CD14-positive monocyte (primary cell): ENCODE data around the gene ASS1. TPM values are rescaled to one million over a fixed set of nuclear protein-coding genes. Genes with fewer than 3 reads are reported as not detected.
A peak's percentile ranks its signal among the peaks of the same experiment; 100 is the strongest.

Source experiments
- DNase-seq, 3 donors: peaks; one replicate each; pipeline ENCODE4 v3.0.0-alpha.2; 2011 to 2022
- H2AFZ ChIP-seq: 2 replicates; pipeline ENCODE4 v1.6.0; 2012; ENCODE audit warnings: mild to moderate bottlenecking, low read depth, low read length, inconsistent platforms; ENCODE audit not compliant: insufficient read depth, poor library complexity, severe bottlenecking
- H3K27ac ChIP-seq, 2 donors: 1 replicate in 1 of 2; 2 replicates in 1 of 2; pipeline ENCODE4 v1.5.1; 2012 to 2013; ENCODE audit warnings: low read length in 2 of 2, control low read depth in 1 of 2, inconsistent platforms in 1 of 2, low read depth in 1 of 2, mild to moderate bottlenecking in 1 of 2
- H3K27me3 ChIP-seq, 2 donors: one replicate each; pipeline versions ENCODE4 v1.6.0 to v1.6.1; 2011 to 2013; ENCODE audit warnings: low read length in 2 of 2; ENCODE audit not compliant: control insufficient read depth in 2 of 2, insufficient read depth in 2 of 2
- H3K36me3 ChIP-seq, 2 donors: replicated peaks in 1 of 2; 1 replicate in 1 of 2; 2 replicates in 1 of 2; pipeline versions ENCODE4 v1.5.1 to v1.6.1; 2012 to 2013; ENCODE audit warnings: low read length in 2 of 2, control low read depth in 1 of 2, inconsistent platforms in 1 of 2, mild to moderate bottlenecking in 1 of 2; ENCODE audit not compliant: insufficient read depth in 2 of 2, control insufficient read depth in 1 of 2
- H3K4me1 ChIP-seq, 2 donors: 1 replicate in 1 of 2; 2 replicates in 1 of 2; pipeline versions ENCODE4 v1.5.1 to v1.6.1; 2012 to 2013; ENCODE audit warnings: low read length in 2 of 2, control low read depth in 1 of 2, inconsistent platforms in 1 of 2, mild to moderate bottlenecking in 1 of 2, moderate library complexity in 1 of 2; ENCODE audit not compliant: insufficient read depth in 2 of 2, control insufficient read depth in 1 of 2
- H3K4me2 ChIP-seq: replicated peaks from 2 replicates; pipeline ENCODE3; 2012; ENCODE audit warnings: low read length, moderate library complexity, mild to moderate bottlenecking; ENCODE audit not compliant: poor library complexity, severe bottlenecking; ENCODE audit errors: extremely low read depth
- H3K4me3 ChIP-seq, 3 experiments: fragments of 200-600 bp in 1 of 3; sonication (generic) in 1 of 3; replicated peaks in 1 of 3; 1 replicate in 2 of 3; 2 replicates in 1 of 3; pipeline ENCODE4 v1.5.1; 2011 to 2013; ENCODE audit warnings: low read length in 3 of 3, mild to moderate bottlenecking in 3 of 3, control low read depth in 2 of 3, low read depth in 2 of 3, inconsistent platforms in 1 of 3, moderate library complexity in 1 of 3
- H3K79me2 ChIP-seq: 2 replicates; pipeline ENCODE4 v1.6.0; 2012; ENCODE audit warnings: mild to moderate bottlenecking, control low read depth, inconsistent platforms, low read length, moderate library complexity; ENCODE audit not compliant: insufficient read depth
- H3K9ac ChIP-seq: 2 replicates; pipeline ENCODE4 v1.6.0; 2017; ENCODE audit warnings: low read length, mild to moderate bottlenecking; ENCODE audit not compliant: insufficient read depth, poor library complexity, severe bottlenecking
- H3K9me3 ChIP-seq, 2 donors: replicated peaks in 1 of 2; 1 replicate in 1 of 2; 2 replicates in 1 of 2; pipeline versions ENCODE4 v1.5.1 to v1.6.1; 2012 to 2013; ENCODE audit warnings: low read length in 2 of 2, control low read depth in 1 of 2; ENCODE audit not compliant: control insufficient read depth in 1 of 2, insufficient read depth in 1 of 2
- H4K20me1 ChIP-seq: 2 replicates; pipeline ENCODE4 v1.6.0; 2012; ENCODE audit warnings: mild to moderate bottlenecking, low read length, control low read depth, moderate library complexity; ENCODE audit not compliant: insufficient read depth
- H3K27ac Mint-ChIP-seq, 7 donors: one replicate each; pipeline ENCODE4 v1.8.0; 2020; ENCODE audit warnings: mild to moderate bottlenecking in 7 of 7, mixed read lengths in 7 of 7, moderate library complexity in 6 of 7, inconsistent platforms in 2 of 7
- H3K27me3 Mint-ChIP-seq, 3 donors: one replicate each; pipeline ENCODE4 v1.8.0; 2021 to 2022; ENCODE audit warnings: low read depth in 3 of 3, mild to moderate bottlenecking in 3 of 3, mixed read lengths in 3 of 3, moderate library complexity in 3 of 3, inconsistent platforms in 1 of 3
- H3K36me3 Mint-ChIP-seq, 2 donors: one replicate each; pipeline ENCODE4 v1.8.0; 2020; ENCODE audit warnings: mixed read lengths in 2 of 2, inconsistent platforms in 1 of 2, mild to moderate bottlenecking in 1 of 2
- H3K4me1 Mint-ChIP-seq: one replicate; pipeline ENCODE4 v1.8.0; 2020; ENCODE audit warnings: mild to moderate bottlenecking, mixed read lengths
- H3K4me3 Mint-ChIP-seq, 2 donors: one replicate each; pipeline ENCODE4 v1.8.0; 2020; ENCODE audit warnings: mild to moderate bottlenecking in 2 of 2, mixed read lengths in 2 of 2, moderate library complexity in 1 of 2
- H3K9me3 Mint-ChIP-seq, 7 donors: one replicate each; pipeline ENCODE4 v1.8.0; 2020 to 2022; ENCODE audit warnings: mixed read lengths in 7 of 7, mild to moderate bottlenecking in 6 of 7, moderate library complexity in 6 of 7, inconsistent platforms in 2 of 7
- CTCF ChIP-seq: fragments of 200-600 bp; IDR thresholded peaks from one replicate; pipeline ENCODE4 v1.8.0; 2022; ENCODE audit warnings: antibody characterized with exemption, mild to moderate bottlenecking
- WGBS: methylation state at CpG from one replicate; pipeline ENCODE4 v1.1.5; 2013; ENCODE audit warnings: missing lambda C conversion rate; ENCODE audit not compliant: insufficient coverage; 5-methylcytosine and 5-hydroxymethylcytosine counted together
- intact Hi-C, 2 donors: fragments of 100-400 bp; cut with micrococcal nuclease; formaldehyde crosslinking; loops; one replicate each; pipeline versions ENCODE4 v1.15.0 to v1.15.1; 2023
- polyA plus RNA-seq, 3 donors: library from polyadenylated mRNA; depleted of rRNA in 1 of 3; unstranded in 2 of 3; stranded (reverse) in 1 of 3; fragments of 300-500 nt in 2 of 3; fragments of >200 nt in 1 of 3; fragmentation: Illumina TruSeq in 2 of 3; gene quantifications; 1 replicate in 2 of 3; 2 replicates in 1 of 3; pipeline ENCODE4 v1.2.3, GENCODE V29; 2012 to 2021

Gene ASS1
- polyA plus RNA-seq, 3 donors, result not detected

- H3K27me3 ChIP-seq, result peaks cover 0 to 31% of the 10 kb centered on the region in 2 donors
- H3K4me1 ChIP-seq, result no peaks in the 10 kb centered on the region
- intact Hi-C loops, result no loop called here
- H2AFZ ChIP-seq, result no peak overlapping the region
- H3K36me3 Mint-ChIP-seq, result no peaks in the 10 kb centered on the region
- H3K4me2 ChIP-seq, result no peak overlapping the region
- peak overlapping the region in 1 of 2 donors; percentile 61 for H3K4me3 Mint-ChIP-seq
- no peaks in the 10 kb centered on the region for H3K79me2 ChIP-seq
- H3K27me3 Mint-ChIP-seq, result peaks cover 30 to 53% (median 36%) of the 10 kb centered on the region in 3 donors
- no peak for TF ChIP-seq CTCF
- H3K9ac ChIP-seq, result no peak overlapping the region
- H3K36me3 ChIP-seq, result no peaks in the 10 kb centered on the region
- no peaks in the 10 kb centered on the region for H3K9me3 ChIP-seq
- no peak overlapping the region for H3K27ac ChIP-seq
- no peaks in the 10 kb centered on the region for H3K9me3 Mint-ChIP-seq
- H3K27ac Mint-ChIP-seq, result no peak overlapping the region
- WGBS, result 27% methylated on average over 3 of the region's 15 CpGs
- H3K4me3 ChIP-seq, result no peak overlapping the region
- no peaks in the 10 kb centered on the region for H4K20me1 ChIP-seq
- no peaks in the 10 kb centered on the region for H3K4me1 Mint-ChIP-seq
- DNase-seq, result no peak
These were observed 29.3 kb downstream of the ASS1 start for GRCh38 chr9:130474106-130474505.

DNA sequence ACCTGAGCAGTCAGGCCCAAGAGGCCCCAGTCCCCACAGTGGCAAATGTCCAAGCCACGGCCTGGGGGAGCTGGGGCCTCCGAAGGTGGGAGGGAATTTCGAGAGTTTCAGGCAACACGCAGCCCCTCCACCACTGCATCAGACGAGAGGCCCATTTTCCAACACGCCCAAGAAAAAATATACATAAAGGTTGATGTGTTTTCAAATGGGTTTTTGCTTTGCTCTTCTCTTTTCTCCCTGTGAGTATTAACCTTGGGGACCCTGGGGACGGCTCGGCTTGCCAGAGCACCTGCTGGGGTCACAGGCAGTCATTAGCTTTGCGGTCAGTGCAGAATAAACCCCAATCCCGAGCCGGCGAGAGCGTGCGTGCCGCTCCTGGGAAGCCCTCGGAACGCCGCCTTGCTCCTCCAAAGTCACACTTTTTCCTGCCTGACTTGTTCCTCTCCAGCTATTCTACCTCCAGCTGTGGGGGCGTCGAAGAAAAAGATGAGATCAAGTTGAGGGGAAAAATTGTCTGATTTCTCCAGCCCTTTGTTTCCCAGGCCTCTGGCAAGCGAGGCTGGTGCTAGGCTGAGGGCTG lies 31.5 kb downstream of the ASS1 start:
- WGBS, result 92% methylated on average over 13 of the region's 21 CpGs
- H3K4me1 ChIP-seq, result no peaks in the 10 kb centered on the region
- H3K27ac Mint-ChIP-seq, result no peak overlapping the region

More for the DNA sequence above, 31.5 kb downstream of the ASS1 start:
- Mint-ChIP-seq H3K4me3 (no peak overlapping the region), H3K4me1 (no peaks in the 10 kb centered on the region), H3K36me3 (no peaks in the 10 kb centered on the region), H3K27me3 (peaks cover 24 to 43% (median 25%) of the 10 kb centered on the region in 3 donors), H3K9me3 (no peaks in the 10 kb centered on the region)
- Histone ChIP-seq H3K4me3 (no peak overlapping the region), H3K9me3 (no peaks in the 10 kb centered on the region), H3K27ac (no peak overlapping the region), H3K79me2 (no peaks in the 10 kb centered on the region), H3K36me3 (no peaks in the 10 kb centered on the region), H4K20me1 (no peaks in the 10 kb centered on the region), H3K9ac (no peak overlapping the region), H3K4me2 (no peak overlapping the region), H3K27me3 (peaks cover 0 to 21% of the 10 kb centered on the region in 2 donors), H2AFZ (no peak overlapping the region)
- intact Hi-C loops, result no loop called here
- TF ChIP-seq CTCF, result no peak
- DNase-seq, result no peak
